HepG2 (cell line): ENCODE data around the gene AMHR2. TPM values are rescaled to one million over a fixed set of nuclear protein-coding genes. Genes with fewer than 3 reads are reported as not detected.

Source experiments
- ATAC-seq: fragments of 200-7000 bp; cut with Tn5 transposase; 3 replicates; pipeline ENCODE4 v1.9.1; 2020; ENCODE audit warnings: mild to moderate bottlenecking, moderate library complexity
- BruUV-seq: library from RNA; stranded (reverse); fragments of 400-500 nt; replicated peaks from 2 replicates; lab custom pipeline; 2021; lab: Mats Ljungman, UMichigan
- CTCF ChIA-PET: fragments of 300-600 bp; formaldehyde crosslinking; extraction: SDS; loops from one replicate; lab custom pipeline; 2021; ENCODE audit warnings: low total read pairs, inconsistent platforms, low intra/inter-chr PET ratio; lab: Yijun Ruan, JAX
- POLR2A ChIA-PET: fragments of 350-600 bp; sonication (Branson Sonifier 250); formaldehyde crosslinking; loops from one replicate; lab custom pipeline; 2020; ENCODE audit warnings: antibody characterized with exemption, inconsistent platforms; lab: Yijun Ruan, JAX
- DNase-seq: peaks from one replicate; pipeline ENCODE4 v3.0.0-alpha.2; 2015; ENCODE audit warnings: low spot score
- FAIRE-seq: peaks from 3 replicates; lab custom pipeline; 2011; peaks lifted over from hg19 to GRCh38; lab: Jason Lieb, UNC
- H2AFZ ChIP-seq: one replicate; pipeline ENCODE4 v1.6.1; 2011; ENCODE audit warnings: low read length, inconsistent platforms
- H3K27ac ChIP-seq: fragments of 300-600 bp; 3 replicates; pipeline ENCODE4 v1.8.0; 2011; ENCODE audit warnings: mixed run types, mild to moderate bottlenecking, mixed read lengths, low read length, inconsistent platforms; ENCODE audit not compliant: insufficient read depth; ENCODE audit errors: extremely low read length
- H3K27me3 ChIP-seq, 2 experiments: fragments of 200-600 bp in 1 of 2; 2 replicates in 1 of 2; 3 replicates in 1 of 2; pipeline versions ENCODE4 v1.6.0 to v1.8.0; 2011; ENCODE audit warnings: low read length in 2 of 2, mild to moderate bottlenecking in 2 of 2, moderate library complexity in 2 of 2, inconsistent platforms in 1 of 2; ENCODE audit not compliant: insufficient read depth in 2 of 2, control insufficient read depth in 1 of 2
- H3K36me3 ChIP-seq, 2 experiments: fragments of 200-600 bp in 1 of 2; replicated peaks in 1 of 2; 2 replicates in 1 of 2; 3 replicates in 1 of 2; pipeline versions ENCODE4 v1.5.1 to v1.8.0; 2011; ENCODE audit warnings: low read length in 2 of 2, inconsistent platforms in 1 of 2; ENCODE audit not compliant: insufficient read depth in 2 of 2, control insufficient read depth in 1 of 2
- H3K4me1 ChIP-seq: 2 replicates; pipeline ENCODE4 v1.5.1; 2012; ENCODE audit warnings: low read length, inconsistent platforms; ENCODE audit not compliant: insufficient read depth
- H3K4me2 ChIP-seq: 2 replicates; pipeline ENCODE4 v1.6.0; 2011; ENCODE audit warnings: low read depth, low read length, inconsistent platforms
- H3K4me3 ChIP-seq, 3 experiments: fragments of 200-600 bp in 1 of 3; sonication (generic), shearing (Covaris generic) in 1 of 3; replicated peaks in 1 of 3; 2 replicates each; pipeline ENCODE4 v1.5.1; 2011 to 2016; ENCODE audit warnings: low read length in 3 of 3, inconsistent platforms in 2 of 3, low read depth in 2 of 3, mild to moderate bottlenecking in 2 of 3, control low read depth in 1 of 3, mixed read lengths in 1 of 3; ENCODE audit not compliant: insufficient read depth in 1 of 3
- H3K79me2 ChIP-seq: one replicate; pipeline ENCODE4 v1.6.1; 2011; ENCODE audit warnings: low read length, inconsistent platforms; ENCODE audit not compliant: insufficient read depth
- H3K9ac ChIP-seq: 2 replicates; pipeline ENCODE4 v1.6.0; 2011; ENCODE audit warnings: mild to moderate bottlenecking, low read depth, low read length, inconsistent platforms; ENCODE audit not compliant: insufficient read depth
- H3K9me3 ChIP-seq: 2 replicates; pipeline ENCODE4 v1.5.1; 2012; ENCODE audit warnings: mild to moderate bottlenecking, low read length
- H4K20me1 ChIP-seq: 2 replicates; pipeline ENCODE4 v1.6.0; 2011; ENCODE audit warnings: inconsistent platforms, mild to moderate bottlenecking, low read length, moderate library complexity; ENCODE audit not compliant: insufficient read depth
- AGO2 ChIP-seq: fragments of 200-400 bp; formaldehyde crosslinking; optimal IDR thresholded peaks from 2 replicates; pipeline ENCODE3; 2017; ENCODE audit warnings: mild to moderate bottlenecking, low read depth, low read length, moderate library complexity
- ATM ChIP-seq: fragments of 450-650 bp; IDR thresholded peaks from 2 replicates; pipeline ENCODE4 v1.7.1; 2017; ENCODE audit warnings: mild to moderate bottlenecking, borderline replicate concordance
- MIER3 ChIP-seq: IDR thresholded peaks from 2 replicates; pipeline ENCODE4 v1.6.1; 2016; ENCODE audit warnings: missing compliant biosample characterization, borderline replicate concordance
- MTF1 ChIP-seq: sonication (generic); formaldehyde crosslinking; IDR thresholded peaks from 2 replicates; pipeline ENCODE4 v1.5.0; 2020; ENCODE audit warnings: missing genetic modification reagents
- RBFOX2 ChIP-seq: fragments of 200-400 bp; formaldehyde crosslinking; IDR thresholded peaks from 2 replicates; pipeline ENCODE4 v1.6.1; 2017; ENCODE audit warnings: low read depth, mild to moderate bottlenecking, low read length
- RBM22 ChIP-seq: fragments of 200-400 bp; formaldehyde crosslinking; optimal IDR thresholded peaks from 2 replicates; pipeline ENCODE3; 2017; ENCODE audit warnings: mild to moderate bottlenecking, low read length, moderate library complexity
- TBL1XR1 ChIP-seq: fragments of 150-350 bp; IDR thresholded peaks from 2 replicates; pipeline ENCODE4 v1.6.1; 2014; ENCODE audit warnings: borderline replicate concordance, low read length; ENCODE audit not compliant: partially characterized antibody
- WGBS: methylation state at CpG from one replicate; pipeline ENCODE4 v1.1.6; 2017; ENCODE audit warnings: low lambda C conversion rate; 5-methylcytosine and 5-hydroxymethylcytosine counted together
- in situ Hi-C: cut with HindIII; loops from 2 replicates; pipeline ENCODE4 v1.10.0; 2017; ENCODE audit warnings: low pct_unique_long_range_greater_than_20kb; ENCODE audit not compliant: extremely low pct_ligation_motif_present
- intact Hi-C: fragments of 100-400 bp; cut with micrococcal nuclease; formaldehyde crosslinking; loops from one replicate; pipeline ENCODE4 v1.10.0; 2022; ENCODE audit not compliant: unreplicated experiment
- polyA plus RNA-seq, 8 experiments: library from polyadenylated mRNA; depleted of rRNA in 3 of 8; stranded (reverse) in 7 of 8; unstranded in 1 of 8; fragments of >200 nt; fragmentation: Illumina TruSeq in 4 of 8; extraction: Trizol in 4 of 8; gene quantifications; 2 replicates each; pipeline versions ENCODE4 v1.2.1 to v1.2.3, GENCODE V29; 2011 to 2016; ENCODE audit warnings: low read depth in 4 of 8, missing spikeins in 1 of 8, mixed read lengths in 1 of 8; ENCODE audit not compliant: insufficient read depth in 1 of 8
- total RNA-seq, 5 experiments: library from RNA; depleted of rRNA; stranded (reverse); fragments of >200 nt; fragmentation: Illumina TruSeq; extraction: Trizol; gene quantifications; 2 replicates each; pipeline ENCODE4 v1.2.3, GENCODE V29; 2016; ENCODE audit warnings: low read depth in 1 of 5

The AMHR2 gene
- total and polyA plus RNA-seq, 2 of the 13 experiments (the other 11 are each of a cell fraction or from before 2014, with no cell fraction given), result 0.24 to 0.58 TPM

- H2AFZ ChIP-seq, result no peak overlapping the region
- ATAC-seq (peak; percentile 4; the same call in 2 of the 3 replicates), DNase-seq (no peak), FAIRE-seq (no peak)
- H3K27me3 ChIP-seq, result no peaks in the 10 kb centered on the region
- peaks cover 77% of the 10 kb centered on the region for H4K20me1 ChIP-seq
- POLR2A ChIA-PET, result interaction anchor here (1.0 kb wide), 1 partner anchor 9 kb away, joined by 3 read pairs; no protein-coding TSS in a partner anchor
- H3K4me3 ChIP-seq, result no peak overlapping the region
- CTCF ChIA-PET, result no interaction called here
- no peak overlapping the region for H3K4me2 ChIP-seq
- BruUV-seq, result no TSS peak
- intact Hi-C loops (no loop called here), in situ Hi-C loops (no loop called here)
- H3K27ac ChIP-seq, result no peak overlapping the region
- 89% methylated on average over 5 of the region's 5 CpGs for WGBS
- TF ChIP-seq TBL1XR1 (no peak), RBFOX2 (peak; percentile 27; the same call in 1 of the 2 replicates)
- peaks cover 66% of the 10 kb centered on the region for H3K79me2 ChIP-seq
- H3K9me3 ChIP-seq, result no peaks in the 10 kb centered on the region
- no peak overlapping the region for H3K9ac ChIP-seq
- H3K4me1 ChIP-seq, result peaks cover 57% of the 10 kb centered on the region
- peaks cover 41 to 98% of the 10 kb centered on the region in 2 experiments for H3K36me3 ChIP-seq
Observed at GRCh38 chr12:53463802-53464560, 40.3 kb downstream of the AMHR2 start.

DNA sequence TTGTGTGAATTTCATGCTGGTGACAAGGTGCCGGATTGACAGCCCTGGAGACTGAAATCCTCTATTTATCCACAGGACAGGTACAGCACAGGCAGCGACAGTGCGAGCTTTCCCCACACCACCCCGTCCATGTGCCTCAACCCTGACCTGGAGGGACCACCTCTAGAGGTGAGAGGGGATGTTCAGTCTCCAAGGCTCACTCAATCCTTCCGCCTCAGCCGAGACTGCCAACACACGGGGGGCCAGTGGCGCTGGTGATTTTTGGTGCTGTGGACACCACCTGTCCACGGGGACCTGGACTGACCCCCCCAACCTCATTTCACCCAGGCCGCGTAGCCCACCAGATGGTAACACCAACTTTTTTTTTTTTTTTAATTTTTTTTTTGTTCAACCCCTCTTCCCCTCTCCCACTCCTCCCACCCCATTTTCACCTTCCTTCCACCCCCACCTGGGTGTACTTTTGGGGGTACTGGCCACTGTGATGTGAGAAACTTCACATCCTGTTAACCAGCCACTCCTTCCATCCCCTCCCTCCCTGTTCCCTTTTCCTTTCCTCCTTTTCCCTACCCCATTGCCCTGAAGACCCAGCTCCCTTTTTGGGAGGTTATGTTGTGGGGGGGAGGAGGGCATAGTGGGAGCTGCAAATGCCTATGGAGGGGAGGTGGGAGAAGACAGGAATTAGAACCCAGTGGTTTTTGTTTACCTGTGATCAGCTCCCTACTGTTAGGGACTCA, 41.2 kb downstream of the AMHR2 start:
- intact Hi-C loops, result no loop called here
- no peak overlapping the region for H3K4me3 ChIP-seq
- no peak overlapping the region for H2AFZ ChIP-seq
- CTCF ChIA-PET, result no interaction called here
- peaks cover 40 to 98% of the 10 kb centered on the region in 2 experiments for H3K36me3 ChIP-seq
- H3K27me3 ChIP-seq, result no peaks in the 10 kb centered on the region
- no peaks in the 10 kb centered on the region for H3K9me3 ChIP-seq
- BruUV-seq, result no TSS peak
- peak; percentile 52 for TF ChIP-seq RBM22
- no peak for TF ChIP-seq MIER3 (CRISPR knock-in tag)
- peak; percentile 65 for TF ChIP-seq AGO2
- no peak for TF ChIP-seq MTF1 (CRISPR knock-in tag)
- TF ChIP-seq ATM, result no peak
- TF ChIP-seq, all 625 proteins: peak for 2
- H3K9ac ChIP-seq, result no peak overlapping the region
- no peak overlapping the region for H3K4me2 ChIP-seq
- POLR2A ChIA-PET, result interaction anchor here (1.0 kb wide), 1 partner anchor 10 kb away, joined by 3 read pairs; no protein-coding TSS in a partner anchor
- peaks cover 57% of the 10 kb centered on the region for H3K4me1 ChIP-seq
- ATAC-seq (peak; percentile 23), FAIRE-seq (no peak), DNase-seq (no peak)
- peaks cover 58% of the 10 kb centered on the region for H3K79me2 ChIP-seq
- H4K20me1 ChIP-seq, result peaks cover 73% of the 10 kb centered on the region
- H3K27ac ChIP-seq, result no peak overlapping the region
- in situ Hi-C loops, result no loop called here
- 96% methylated on average over 11 of the region's 11 CpGs for WGBS
